Naive thymus-derived CD8-positive, alpha-beta T cell (primary cell): ENCODE results near the gene MYBBP1A. TPM values are rescaled to one million over a fixed set of nuclear protein-coding genes. Genes with fewer than 3 reads are reported as not detected.

ENCODE experiments used
- ATAC-seq, 2 donors: fragments of 150-1000 bp; cut with Tn5 transposase in 1 of 2; sonication (Bioruptor Pico), chemical (Tn5 transposase) in 1 of 2; 1 replicate in 1 of 2; 2 replicates in 1 of 2; pipeline ENCODE4 v1.10.0; 2021; ENCODE audit warnings: mild to moderate bottlenecking in 2 of 2, moderate library complexity in 2 of 2
- POLR2A ChIA-PET: fragments of 350-600 bp; sonication (Branson Sonifier 250); formaldehyde crosslinking; loops from one replicate; lab custom pipeline; 2021; ENCODE audit warnings: antibody characterized with exemption; lab: Charles Lee
- DNase-seq, 10 donors: peaks; one replicate each; pipeline versions ENCODE4 v3.0.0 to v3.0.0-alpha.2; 2020 to 2022
- H3K27ac Mint-ChIP-seq, 10 donors: one replicate each; pipeline ENCODE4 v1.8.0; 2020 to 2022; ENCODE audit warnings: mild to moderate bottlenecking in 10 of 10, mixed read lengths in 10 of 10, moderate library complexity in 4 of 10, inconsistent platforms in 1 of 10
- H3K27me3 Mint-ChIP-seq, 5 donors: one replicate each; pipeline ENCODE4 v1.8.0; 2021 to 2022; ENCODE audit warnings: mixed read lengths in 5 of 5
- H3K36me3 Mint-ChIP-seq, 3 donors: one replicate each; pipeline ENCODE4 v1.8.0; 2020 to 2022; ENCODE audit warnings: mixed read lengths in 3 of 3, mild to moderate bottlenecking in 2 of 3, inconsistent platforms in 1 of 3
- H3K4me1 Mint-ChIP-seq, 4 donors: one replicate each; pipeline ENCODE4 v1.8.0; 2021 to 2022; ENCODE audit warnings: mixed read lengths in 4 of 4
- H3K4me3 Mint-ChIP-seq, 10 donors: one replicate each; pipeline ENCODE4 v1.8.0; 2020 to 2022; ENCODE audit warnings: mild to moderate bottlenecking in 10 of 10, mixed read lengths in 10 of 10, moderate library complexity in 6 of 10, inconsistent platforms in 1 of 10
- H3K9me3 Mint-ChIP-seq, 9 donors: one replicate each; pipeline ENCODE4 v1.8.0; 2020 to 2022; ENCODE audit warnings: mixed read lengths in 9 of 9, mild to moderate bottlenecking in 3 of 9, inconsistent platforms in 1 of 9, moderate library complexity in 1 of 9
- polyA plus RNA-seq, 3 donors: library from polyadenylated mRNA; unstranded; fragments of 300-500 nt; fragmentation: Illumina TruSeq; gene quantifications; one replicate each; pipeline ENCODE4 v1.2.3, GENCODE V29; 2021
- total RNA-seq, 8 experiments: library from RNA in 2 of 8; stranded (reverse) in 2 of 8; gene quantifications; one replicate each; pipeline ENCODE4 v1.2.3 and lab custom pipeline; 2021 to 2026

The MYBBP1A gene
- total and polyA plus RNA-seq, 5 experiments from 2014 or later: 14.0 to 88.6 (median 45.7) TPM

- Mint-ChIP-seq H3K27me3 (peaks cover 0 to 1% (median 0%) of the 10 kb centered on the region in 5 donors), H3K27ac (no peak overlapping the region), H3K9me3 (no peaks in the 10 kb centered on the region), H3K4me3 (no peak overlapping the region), H3K36me3 (no peaks in the 10 kb centered on the region), H3K4me1 (peaks cover 0 to 1% (median 0%) of the 10 kb centered on the region in 4 donors)
- no peak for DNase-seq
- no peak for ATAC-seq
- POLR2A ChIA-PET: no interaction called here
Measured at GRCh38 chr17:4516735-4517134, 38.4 kb downstream of the MYBBP1A start.

- Mint-ChIP-seq H3K27me3 (peaks cover 0 to 1% (median 0%) of the 10 kb centered on the region in 5 donors), H3K4me3 (no peak overlapping the region), H3K9me3 (no peaks in the 10 kb centered on the region), H3K36me3 (no peaks in the 10 kb centered on the region), H3K27ac (no peak overlapping the region), H3K4me1 (peaks cover 0 to 5% (median 3%) of the 10 kb centered on the region in 4 donors)
- ATAC-seq (no peak), DNase-seq (no peak)
- POLR2A ChIA-PET: no interaction called here
Measured at GRCh38 chr17:4515501-4515900, 39.7 kb downstream of the MYBBP1A start.

GRCh38 chr17:4514779-4515178, 40.4 kb downstream of the MYBBP1A start:
- Mint-ChIP-seq H3K36me3 (no peaks in the 10 kb centered on the region), H3K4me3 (no peak overlapping the region), H3K9me3 (no peaks in the 10 kb centered on the region), H3K27ac (peak overlapping the region in 1 of 10 donors; percentile 28), H3K27me3 (peaks cover 0 to 1% (median 0%) of the 10 kb centered on the region in 5 donors), H3K4me1 (peaks cover 1 to 8% (median 4%) of the 10 kb centered on the region in 4 donors)
- DNase-seq (no peak), ATAC-seq (no peak)
- POLR2A ChIA-PET: no interaction called here

GRCh38 chr17:4514206-4514605, 41.0 kb downstream of the MYBBP1A start:
- POLR2A ChIA-PET: no interaction called here
- no peak for ATAC-seq
- Mint-ChIP-seq H3K27me3 (peaks cover 0 to 1% (median 0%) of the 10 kb centered on the region in 5 donors), H3K4me3 (no peak overlapping the region), H3K4me1 (peaks cover 7 to 14% (median 10%) of the 10 kb centered on the region in 4 donors), H3K9me3 (no peaks in the 10 kb centered on the region), H3K36me3 (no peaks in the 10 kb centered on the region), H3K27ac (peak overlapping the region in 1 of 10 donors; percentile 28)
- no peak for DNase-seq

- Mint-ChIP-seq H3K27me3 (peaks cover 0 to 1% (median 0%) of the 10 kb centered on the region in 5 donors), H3K36me3 (no peaks in the 10 kb centered on the region), H3K4me3 (no peak overlapping the region), H3K9me3 (no peaks in the 10 kb centered on the region), H3K27ac (no peak overlapping the region), H3K4me1 (peaks cover 15 to 22% (median 17%) of the 10 kb centered on the region in 4 donors)
- no peak for ATAC-seq
- POLR2A ChIA-PET: interaction anchor here (0.5 kb wide), 1 partner anchor 318 kb away, joined by 6 read pairs; no protein-coding TSS in a partner anchor
- DNase-seq: no peak
Measured at GRCh38 chr17:4513113-4514032, 41.8 kb downstream of the MYBBP1A start.

- DNase-seq (no peak), ATAC-seq (no peak)
- Mint-ChIP-seq H3K4me3 (no peak overlapping the region), H3K27me3 (no peaks in the 10 kb centered on the region), H3K36me3 (no peaks in the 10 kb centered on the region), H3K9me3 (no peaks in the 10 kb centered on the region), H3K27ac (peak overlapping the region in 2 of 10 donors; percentile 37 to 69), H3K4me1 (peaks cover 17 to 26% (median 21%) of the 10 kb centered on the region in 4 donors)
- POLR2A ChIA-PET: no interaction called here
Measured at GRCh38 chr17:4512156-4513112, 42.8 kb downstream of the MYBBP1A start.

GRCh38 chr17:4511199-4511932, 43.8 kb downstream of the MYBBP1A start:
- no peak for ATAC-seq
- H3K9me3 Mint-ChIP-seq: no peaks in the 10 kb centered on the region
- no peaks in the 10 kb centered on the region for H3K36me3 Mint-ChIP-seq
- POLR2A ChIA-PET: no interaction called here
- H3K4me3 Mint-ChIP-seq: no peak overlapping the region
- H3K4me1 Mint-ChIP-seq: peaks cover 18 to 28% (median 23%) of the 10 kb centered on the region in 4 donors
- peak overlapping the region in 3 of 10 donors; percentile 37 to 83 (median 67) for H3K27ac Mint-ChIP-seq
- H3K27me3 Mint-ChIP-seq: no peaks in the 10 kb centered on the region
- DNase-seq: no peak

- Mint-ChIP-seq H3K27me3 (no peaks in the 10 kb centered on the region), H3K36me3 (no peaks in the 10 kb centered on the region), H3K27ac (peak overlapping the region in 5 of 10 donors; percentile 11 to 50 (median 34)), H3K4me1 (peaks cover 18 to 28% (median 23%) of the 10 kb centered on the region in 4 donors), H3K4me3 (no peak overlapping the region), H3K9me3 (no peaks in the 10 kb centered on the region)
- POLR2A ChIA-PET: no interaction called here
- ATAC-seq (no peak), DNase-seq (no peak)
Measured at GRCh38 chr17:4510618-4510941, 44.6 kb downstream of the MYBBP1A start.

GRCh38 chr17:4509923-4510617, 45.1 kb downstream of the MYBBP1A start:
- Mint-ChIP-seq H3K36me3 (no peaks in the 10 kb centered on the region), H3K27ac (peak overlapping the region in 4 of 10 donors; percentile 29 to 64 (median 42)), H3K4me3 (peak overlapping the region in 1 of 10 donors; percentile 49), H3K9me3 (no peaks in the 10 kb centered on the region), H3K4me1 (peaks cover 19 to 30% (median 25%) of the 10 kb centered on the region in 4 donors), H3K27me3 (peaks cover 0 to 2% (median 0%) of the 10 kb centered on the region in 5 donors)
- DNase-seq: no peak
- ATAC-seq: no peak
- POLR2A ChIA-PET: interaction anchor here (1.4 kb wide), 1 partner anchor 10 kb away, joined by 5 read pairs; no protein-coding TSS in a partner anchor

GRCh38 chr17:4509401-4509800, 45.8 kb downstream of the MYBBP1A start:
- DNase-seq: peak in 2 of 10 donors; percentile 29 to 33

GRCh38 chr17:4508207-4508606, 47.0 kb downstream of the MYBBP1A start:
- Mint-ChIP-seq H3K27me3 (peaks cover 0 to 9% (median 1%) of the 10 kb centered on the region in 5 donors), H3K4me3 (peak overlapping the region in 1 of 10 donors; percentile 48), H3K36me3 (no peaks in the 10 kb centered on the region), H3K9me3 (no peaks in the 10 kb centered on the region), H3K27ac (peak overlapping the region in 3 of 10 donors; percentile 37 to 75 (median 73)), H3K4me1 (peaks cover 30 to 48% (median 40%) of the 10 kb centered on the region in 4 donors)
- POLR2A ChIA-PET: interaction anchor here (1.4 kb wide), 1 partner anchor 8 kb away, joined by 5 read pairs; no protein-coding TSS in a partner anchor
- no peak for DNase-seq
- ATAC-seq: no peak

More at GRCh38 chr17:4509401-4509800, 45.8 kb downstream of the MYBBP1A start:
- ATAC-seq: peak; percentile 73 to 83
- POLR2A ChIA-PET: interaction anchor here (1.4 kb wide), 1 partner anchor 9 kb away, joined by 5 read pairs; no protein-coding TSS in a partner anchor
- H3K27me3 Mint-ChIP-seq: peaks cover 0 to 2% (median 0%) of the 10 kb centered on the region in 5 donors
- H3K4me1 Mint-ChIP-seq: peaks cover 24 to 37% (median 32%) of the 10 kb centered on the region in 4 donors
- H3K9me3 Mint-ChIP-seq: no peaks in the 10 kb centered on the region
- H3K27ac Mint-ChIP-seq: peak overlapping the region in 5 of 10 donors; percentile 29 to 87 (median 67)
- peak overlapping the region in 5 of 10 donors; percentile 40 to 68 (median 48) for H3K4me3 Mint-ChIP-seq
- no peaks in the 10 kb centered on the region for H3K36me3 Mint-ChIP-seq
